ENCODE results near the gene EIF1.
A peak's percentile ranks its signal among the peaks of the same experiment; 100 is the strongest.

The EIF1 gene

GRCh38 chr17:41738077-41738800 lies 49.6 kb downstream of the EIF1 start:
- peak; percentile 84 to 85 for DNase-seq

DNA sequence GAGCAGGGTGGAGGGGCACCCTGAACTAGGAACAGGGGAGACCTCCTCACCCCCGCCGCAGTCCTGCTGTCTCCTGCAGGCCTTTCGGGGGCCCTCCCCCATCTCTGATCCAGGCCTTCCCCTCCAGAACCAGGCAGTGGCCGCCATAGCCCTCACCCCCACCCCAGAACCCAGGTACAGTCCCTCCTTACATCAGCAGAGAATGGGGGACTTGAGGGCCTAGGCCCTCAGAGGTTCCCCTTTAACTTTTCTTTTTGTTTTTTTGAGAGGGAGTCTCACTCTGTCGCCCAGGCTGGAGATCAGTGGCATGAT lies 50.1 kb downstream of the EIF1 start:
- no peak for DNase-seq

GRCh38 chr17:41739661-41740352 lies 51.1 kb downstream of the EIF1 start:
- no peak for DNase-seq

- no peak for DNase-seq
Measured at GRCh38 chr17:41740506-41740905, 51.8 kb downstream of the EIF1 start.

- no peak for DNase-seq
Measured at GRCh38 chr17:41741709-41742108, 53.0 kb downstream of the EIF1 start.

Measured in stimulated activated CD4-positive, alpha-beta T cell treated with anti-CD3 and anti-CD28 coated beads, Interleukin-2, amount 100 ng/mL, for 24 hours (primary cell).